HG02938 (cell line): ENCODE data around the gene MESD.

Experiments
- ATAC-seq: cut with Tn5 transposase; IDR thresholded peaks from one replicate; pipeline ENCODE4 v1.9.1; 2021; ENCODE audit warnings: mild to moderate bottlenecking, moderate library complexity; ENCODE audit not compliant: unreplicated experiment

MESD gene

DNA sequence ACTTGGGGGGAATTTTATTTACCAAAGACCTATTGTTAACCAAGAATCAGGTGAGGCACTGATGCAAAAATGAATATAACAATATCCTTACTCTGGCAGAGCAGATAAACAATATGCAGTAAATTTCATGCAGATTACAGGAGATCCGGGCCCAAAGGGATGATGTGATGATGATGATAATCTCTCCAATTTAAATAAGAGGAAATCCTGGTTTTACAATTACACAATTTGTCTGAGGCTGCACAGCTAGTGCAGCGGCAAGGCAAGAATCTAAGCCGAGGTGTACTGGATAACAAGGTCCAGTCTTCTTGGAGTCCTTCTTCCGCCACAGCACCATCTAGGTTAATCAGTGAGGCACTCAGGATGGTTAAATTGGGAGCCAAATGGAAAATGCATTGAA lies 2.4 kb upstream of the MESD start:
- no peak for ATAC-seq

GRCh38 chr15:80991421-80991820 lies 1.8 kb upstream of the MESD start:
- no peak for ATAC-seq

- no peak for ATAC-seq
These were observed 1.3 kb upstream of the MESD start for GRCh38 chr15:80990955-80991354.

GRCh38 chr15:80989081-80989517 lies 520 bp downstream of the MESD start:
- peak; percentile 13 for ATAC-seq

- ATAC-seq, result no peak
These were observed 1.3 kb downstream of the MESD start for GRCh38 chr15:80988148-80988796.

- no peak for ATAC-seq
These were observed 3.1 kb downstream of the MESD start for GRCh38 chr15:80986487-80986886.

DNA sequence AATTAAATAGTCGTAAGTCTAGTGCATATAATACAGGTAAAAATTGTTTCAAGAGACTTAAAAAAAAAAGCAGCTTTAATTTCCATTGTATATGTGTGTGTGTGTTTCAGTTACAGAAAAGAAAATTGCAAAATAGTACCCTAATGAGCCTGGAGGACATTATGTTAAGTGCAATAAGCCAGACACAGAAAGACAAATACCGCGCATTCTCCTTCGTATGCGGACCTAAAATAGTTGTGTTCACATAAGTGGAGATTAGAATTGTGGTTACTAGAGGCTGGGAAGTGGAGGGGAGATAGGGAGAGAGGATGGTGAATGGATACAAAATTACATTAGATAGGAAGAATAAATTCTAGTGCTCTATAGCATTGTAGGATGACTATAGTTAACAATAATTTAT lies 3.6 kb downstream of the MESD start:
- ATAC-seq, result no peak

- no peak for ATAC-seq
These were observed 4.8 kb downstream of the MESD start for GRCh38 chr15:80984856-80985255.

GRCh38 chr15:80982839-80983238 lies 6.8 kb downstream of the MESD start:
- ATAC-seq, result no peak

DNA sequence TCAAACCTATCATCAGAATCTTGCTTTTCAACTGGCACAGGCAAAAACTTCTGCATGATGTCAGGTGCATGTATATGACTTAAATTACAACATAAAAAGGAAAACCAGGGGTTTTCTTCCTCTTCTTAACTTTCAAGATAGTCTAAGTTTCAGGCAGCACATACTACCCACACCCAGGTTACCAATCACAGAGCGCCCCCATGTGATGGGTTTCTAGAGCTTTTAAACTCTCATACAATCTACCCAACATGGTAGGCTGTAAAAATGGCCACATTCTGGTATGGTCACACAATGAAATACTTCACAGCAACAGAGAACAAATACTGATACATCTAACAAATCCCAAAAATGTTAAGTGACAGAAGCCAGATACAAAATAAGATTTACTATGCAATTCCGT lies 7.4 kb downstream of the MESD start:
- no peak for ATAC-seq

GRCh38 chr15:80979538-80980200 lies 9.9 kb downstream of the MESD start:
- ATAC-seq, result no peak

- no peak for ATAC-seq
These were observed 10.8 kb downstream of the MESD start for GRCh38 chr15:80978685-80979329.

- ATAC-seq, result no peak
These were observed 12.0 kb downstream of the MESD start for GRCh38 chr15:80977627-80978036.

GRCh38 chr15:80976851-80977250 lies 12.8 kb downstream of the MESD start:
- no peak for ATAC-seq

DNA sequence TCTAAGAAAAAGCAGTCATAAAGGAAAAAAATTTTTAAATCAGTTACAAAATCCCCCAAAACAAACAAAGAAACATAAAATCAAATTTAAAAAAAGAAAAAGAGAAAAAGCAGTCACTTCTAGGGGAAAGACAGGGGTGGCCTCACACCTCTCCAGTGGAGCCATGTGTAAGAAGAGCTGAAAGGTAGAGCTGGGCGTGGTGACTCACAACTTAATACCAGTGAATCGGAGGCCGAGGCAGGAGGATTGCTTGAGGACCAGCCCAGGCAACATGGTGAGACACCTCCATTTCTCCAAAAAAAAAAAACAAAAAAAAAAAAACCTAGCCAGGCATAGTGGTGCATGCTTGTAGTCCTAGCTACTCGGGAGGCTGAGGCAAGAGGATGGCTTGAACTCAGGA lies 14.7 kb downstream of the MESD start:
- ATAC-seq, result no peak

DNA sequence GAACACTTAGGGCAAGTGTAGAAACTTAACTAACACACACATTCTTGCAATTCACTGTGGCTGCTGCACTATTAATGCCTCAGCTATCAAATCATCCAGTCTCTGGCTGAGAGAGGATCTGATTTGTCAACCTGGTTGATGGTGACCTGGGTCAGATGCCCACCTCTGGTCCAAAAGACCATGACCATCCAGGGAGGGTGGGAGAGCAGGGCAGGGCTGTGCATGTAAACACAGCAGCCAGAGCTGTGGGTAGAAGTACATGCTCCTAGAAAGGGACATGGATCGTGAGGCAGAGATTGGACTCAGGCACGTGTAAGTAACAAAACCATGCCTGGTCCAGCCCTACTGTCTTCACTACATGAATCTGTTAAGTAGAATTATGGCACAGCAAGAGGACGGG lies 17.3 kb downstream of the MESD start:
- ATAC-seq, result no peak

- no peak for ATAC-seq
These were observed 18.5 kb downstream of the MESD start for GRCh38 chr15:80971143-80971542.

- ATAC-seq, result no peak
These were observed 19.0 kb downstream of the MESD start for GRCh38 chr15:80970658-80971057.

DNA sequence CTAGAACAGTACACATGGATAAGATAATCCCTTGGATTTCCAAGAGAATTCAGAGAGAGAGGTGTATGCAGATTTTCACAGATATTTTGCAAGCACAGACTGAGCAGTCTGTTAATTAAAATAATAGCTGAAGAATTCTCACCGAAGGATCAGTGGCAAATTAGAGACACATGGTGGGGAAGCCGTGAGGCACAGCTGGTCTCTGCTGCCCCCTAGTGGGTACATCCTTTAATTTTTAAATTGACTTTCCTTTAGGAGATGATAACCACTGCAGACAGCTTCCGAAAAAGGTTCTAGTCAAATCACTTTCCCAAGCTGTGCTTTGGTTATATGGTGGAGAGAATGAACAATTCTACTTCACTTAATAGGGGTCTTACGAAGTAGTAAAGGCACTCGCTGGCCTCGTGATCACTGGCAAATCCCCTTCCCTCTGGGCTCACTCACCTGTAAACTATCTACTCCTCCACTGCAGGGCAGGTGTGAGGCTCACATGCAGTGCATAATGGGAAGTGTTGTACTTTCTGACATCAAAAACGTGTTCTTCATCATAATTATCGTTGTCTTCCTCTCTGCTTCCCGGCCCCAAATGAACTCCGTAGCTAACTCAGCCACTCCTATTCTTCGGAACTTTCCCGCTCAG lies 19.5 kb downstream of the MESD start:
- peak; percentile 70 for ATAC-seq

DNA sequence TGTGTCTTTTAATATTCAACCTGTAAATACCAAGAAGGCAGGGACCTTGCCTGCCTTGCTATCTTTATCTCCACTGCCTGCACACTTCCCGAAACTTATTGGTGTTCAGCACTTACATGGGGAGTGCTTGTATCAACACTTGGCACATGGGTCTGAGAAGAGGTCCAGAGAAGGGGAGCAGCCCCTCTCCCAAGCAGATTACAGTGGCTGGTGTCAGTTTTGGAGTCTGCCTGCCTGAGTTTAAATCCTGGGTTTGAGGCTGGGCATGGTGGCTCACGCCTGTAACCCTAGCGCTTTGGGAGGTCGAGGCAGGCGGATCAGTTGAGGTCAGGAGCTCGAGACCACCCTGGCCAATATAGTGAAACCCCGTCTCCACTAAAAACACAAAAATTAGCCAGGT lies 20.3 kb downstream of the MESD start:
- no peak for ATAC-seq

GRCh38 chr15:80967991-80968510 lies 21.6 kb downstream of the MESD start:
- no peak for ATAC-seq

- no peak for ATAC-seq
These were observed 22.2 kb downstream of the MESD start for GRCh38 chr15:80967451-80967850.
